ENCODE data around the gene ACSS3. TPM values are rescaled to one million over a fixed set of nuclear protein-coding genes. Genes with fewer than 3 reads are reported as not detected.
A peak's percentile ranks its signal among the peaks of the same experiment; 100 is the strongest.
"Not testable (repeated sequence)": the region's sequence is repeated elsewhere in the genome, so short reads cannot be mapped to it uniquely, and the experiment has no call there.

Gene ACSS3
- total and polyA plus RNA-seq, 8 donors = 0.73 to 28.5 (median 4.6) TPM

DNA sequence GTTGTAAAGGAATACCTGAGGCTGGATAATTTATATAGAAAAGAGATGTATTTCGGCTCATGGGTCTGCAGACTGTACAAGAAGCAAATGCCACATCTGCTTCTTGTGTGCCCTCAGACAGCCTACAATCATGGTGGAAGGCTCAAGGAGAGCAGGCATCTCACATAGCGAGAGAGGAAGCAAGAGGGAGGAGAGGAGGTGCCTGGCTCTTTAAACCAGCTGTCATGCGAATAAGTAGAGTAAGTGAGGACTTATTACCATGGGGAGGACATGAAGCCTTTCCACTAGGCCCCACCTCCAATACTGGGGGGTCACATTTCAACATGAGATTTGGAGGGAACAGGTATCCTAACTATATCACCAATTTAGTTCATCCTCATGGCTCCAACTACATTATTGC, 118.7 kb downstream of the ACSS3 start:
- intact Hi-C loops (cut with DNase I; ENCODE audit: low total_unique reads) = no loop called here
- H3K4me3 ChIP-seq = no peak overlapping the region
- no peak overlapping the region for H3K27ac ChIP-seq
- no peak for DNase-seq
- no peaks in the 10 kb centered on the region for H3K4me1 ChIP-seq
- H3K27me3 ChIP-seq = no peaks in the 10 kb centered on the region
- WGBS, 5 donors = 90 to 96% (median 95%) methylated on average over 3 of the region's 3 CpGs
- TF ChIP-seq POLR2A (IDR thresholded peaks at IDR 0.05) = no peak
- TF ChIP-seq POLR2AphosphoS5 (IDR thresholded peaks at IDR 0.05) = no peak
- TF ChIP-seq EP300 (IDR thresholded peaks at IDR 0.05) = no peak
- TF ChIP-seq, protein P1, sequence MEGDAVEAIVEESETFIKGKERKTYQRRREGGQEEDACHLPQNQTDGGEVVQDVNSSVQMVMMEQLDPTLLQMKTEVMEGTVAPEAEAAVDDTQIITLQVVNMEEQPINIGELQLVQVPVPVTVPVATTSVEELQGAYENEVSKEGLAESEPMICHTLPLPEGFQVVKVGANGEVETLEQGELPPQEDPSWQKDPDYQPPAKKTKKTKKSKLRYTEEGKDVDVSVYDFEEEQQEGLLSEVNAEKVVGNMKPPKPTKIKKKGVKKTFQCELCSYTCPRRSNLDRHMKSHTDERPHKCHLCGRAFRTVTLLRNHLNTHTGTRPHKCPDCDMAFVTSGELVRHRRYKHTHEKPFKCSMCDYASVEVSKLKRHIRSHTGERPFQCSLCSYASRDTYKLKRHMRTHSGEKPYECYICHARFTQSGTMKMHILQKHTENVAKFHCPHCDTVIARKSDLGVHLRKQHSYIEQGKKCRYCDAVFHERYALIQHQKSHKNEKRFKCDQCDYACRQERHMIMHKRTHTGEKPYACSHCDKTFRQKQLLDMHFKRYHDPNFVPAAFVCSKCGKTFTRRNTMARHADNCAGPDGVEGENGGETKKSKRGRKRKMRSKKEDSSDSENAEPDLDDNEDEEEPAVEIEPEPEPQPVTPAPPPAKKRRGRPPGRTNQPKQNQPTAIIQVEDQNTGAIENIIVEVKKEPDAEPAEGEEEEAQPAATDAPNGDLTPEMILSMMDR (IDR thresholded peaks at IDR 0.05) = no peak
- no peaks in the 10 kb centered on the region for H3K9me3 ChIP-seq
- no peaks in the 10 kb centered on the region for H3K36me3 ChIP-seq

DNA sequence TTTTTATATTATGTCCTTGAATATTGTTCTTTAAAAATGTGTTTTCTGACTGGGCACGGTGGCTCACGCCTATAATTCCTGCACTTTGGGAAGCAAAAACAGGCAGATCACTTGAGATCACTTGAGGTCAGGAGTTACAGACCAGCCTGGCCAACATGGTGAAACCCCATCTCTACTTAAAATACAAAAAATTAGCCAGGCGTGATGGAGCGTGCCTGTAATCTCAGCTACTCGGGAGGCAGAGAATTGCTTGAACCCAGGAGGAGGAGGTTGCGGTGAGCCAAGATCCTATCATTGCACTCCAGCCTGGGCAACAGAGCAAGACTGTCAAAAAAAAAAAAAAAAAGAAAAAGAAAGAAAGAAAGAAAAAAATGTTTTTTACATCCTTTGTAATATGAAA, 122.7 kb downstream of the ACSS3 start:
- DNase-seq; H3K4me1 ChIP-seq; H3K36me3 ChIP-seq; H3K9me3 ChIP-seq; H3K27ac ChIP-seq; H3K4me3 ChIP-seq; H3K27me3 ChIP-seq; intact Hi-C loops (cut with DNase I; ENCODE audit: low total_unique reads): not testable (repeated sequence)
- WGBS, 5 donors = 74 to 90% (median 75%) methylated on average over 6 of the region's 6 CpGs

DNA sequence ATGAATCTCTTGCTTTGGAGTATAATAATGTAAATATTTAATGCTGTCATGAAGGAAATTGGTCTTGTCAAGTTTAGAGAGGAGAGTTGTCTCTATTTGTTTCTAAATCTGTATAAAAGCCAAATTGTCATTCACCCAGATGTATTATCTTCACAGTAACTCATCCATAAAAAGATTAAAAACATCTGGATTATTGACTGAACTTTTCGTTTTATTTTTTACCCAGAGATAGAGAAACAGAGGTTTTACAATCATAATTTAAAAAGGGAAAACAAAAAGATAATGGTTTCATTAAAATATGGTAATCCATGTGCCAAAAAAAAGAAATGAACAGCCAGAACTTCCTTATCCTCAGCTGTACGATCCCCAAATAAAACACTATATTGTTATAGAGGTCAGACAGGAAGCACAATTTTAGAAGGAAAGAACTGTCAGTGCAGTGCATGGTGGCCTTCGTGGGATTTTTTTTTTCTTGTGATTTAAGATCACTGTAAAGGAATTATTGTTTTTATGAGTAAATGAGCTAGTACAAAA, 125.9 kb downstream of the ACSS3 start:
- Histone ChIP-seq H3K27ac (no peak overlapping the region), H3K36me3 (no peaks in the 10 kb centered on the region), H3K4me3 (no peak overlapping the region), H3K4me1 (peaks cover 0 to under 1% (median 0%) of the 10 kb centered on the region in 4 donors), H3K9me3 (no peaks in the 10 kb centered on the region), H3K27me3 (no peaks in the 10 kb centered on the region)
- no peak for DNase-seq
- intact Hi-C loops (cut with DNase I; ENCODE audit: low total_unique reads) = no loop called here
- TF ChIP-seq EP300 (IDR thresholded peaks at IDR 0.05) = no peak
- TF ChIP-seq, protein P1 (IDR thresholded peaks at IDR 0.05) = no peak
- TF ChIP-seq POLR2A (IDR thresholded peaks at IDR 0.05) = no peak
- TF ChIP-seq POLR2AphosphoS5 (IDR thresholded peaks at IDR 0.05) = no peak
- WGBS, 5 donors = 43 to 61% (median 50%) methylated on average over 3 of the region's 3 CpGs

DNA sequence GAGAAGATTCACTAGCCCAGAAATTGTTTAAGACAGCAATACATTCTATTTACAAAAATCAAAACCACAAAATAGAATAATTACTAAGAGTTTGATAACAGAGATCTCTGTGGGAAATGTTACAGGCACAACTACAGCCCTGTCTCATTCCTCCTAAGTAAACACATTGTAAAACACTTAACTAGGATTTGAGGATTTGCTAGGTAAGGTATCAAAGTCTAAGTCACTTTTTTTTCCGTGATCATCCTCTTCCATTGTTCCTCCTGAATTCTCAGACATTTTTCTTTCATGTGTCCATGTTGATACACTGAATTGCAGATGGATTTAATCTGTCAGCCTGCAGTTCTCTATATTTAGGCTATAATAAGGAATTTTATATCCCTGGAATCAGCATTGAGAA, 127.5 kb downstream of the ACSS3 start:
- H3K36me3 ChIP-seq = no peaks in the 10 kb centered on the region
- H3K4me3 ChIP-seq = no peak overlapping the region
- WGBS, 5 donors = 62 to 92% (median 79%) methylated on average over 1 of the region's 1 CpG
- H3K4me1 ChIP-seq = peaks cover 0 to 9% (median 4%) of the 10 kb centered on the region in 4 donors
- H3K27me3 ChIP-seq = no peaks in the 10 kb centered on the region
- DNase-seq = no peak
- H3K9me3 ChIP-seq = no peaks in the 10 kb centered on the region
- no peak overlapping the region for H3K27ac ChIP-seq
- no peak for TF ChIP-seq POLR2AphosphoS5 (IDR thresholded peaks at IDR 0.05)
- TF ChIP-seq POLR2A (IDR thresholded peaks at IDR 0.05) = no peak
- no peak for TF ChIP-seq EP300 (IDR thresholded peaks at IDR 0.05)
- intact Hi-C loops (cut with DNase I; ENCODE audit: low total_unique reads) = no loop called here

DNA sequence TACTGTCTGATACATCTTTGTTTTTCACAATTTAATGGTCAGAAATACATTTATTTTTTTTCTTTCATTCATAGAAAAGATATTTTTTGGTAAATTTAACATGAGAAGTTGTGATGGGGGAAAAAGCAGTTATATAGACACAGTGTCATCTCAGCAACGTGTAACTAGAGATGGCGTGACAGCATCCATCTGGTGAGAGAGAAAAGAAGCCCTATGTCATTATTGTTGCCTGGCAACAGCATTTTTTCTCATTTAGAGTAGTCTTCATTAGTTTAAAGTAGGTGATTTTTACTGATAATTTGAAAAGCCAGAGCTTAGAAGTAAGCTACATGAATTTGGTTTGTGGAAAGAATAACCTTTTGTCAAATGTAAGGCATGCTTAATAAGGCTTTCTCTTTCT, 128.6 kb downstream of the ACSS3 start:
- Histone ChIP-seq H3K4me3 (no peak overlapping the region), H3K36me3 (no peaks in the 10 kb centered on the region), H3K4me1 (peaks cover 0 to 9% (median 4%) of the 10 kb centered on the region in 4 donors), H3K27ac (no peak overlapping the region), H3K9me3 (no peaks in the 10 kb centered on the region), H3K27me3 (no peaks in the 10 kb centered on the region)
- intact Hi-C loops (cut with DNase I; ENCODE audit: low total_unique reads) = no loop called here
- peak in 1 of 2 donors; percentile 28 for DNase-seq
- TF ChIP-seq, protein P1 (IDR thresholded peaks at IDR 0.05) = no peak
- TF ChIP-seq POLR2A (IDR thresholded peaks at IDR 0.05) (no peak), EP300 (IDR thresholded peaks at IDR 0.05) (no peak), POLR2AphosphoS5 (IDR thresholded peaks at IDR 0.05) (no peak)
- 64 to 82% (median 71%) methylated on average over 2 of the region's 2 CpGs for WGBS, 5 donors

Measured in stomach (tissue), 9 donors.